Fibroblast of lung (primary cell): Measurements from ENCODE around the gene TMPRSS2. TPM values are rescaled to one million over a fixed set of nuclear protein-coding genes. Genes with fewer than 3 reads are reported as not detected.

Experiments
- DNase-seq, 2 donors: peaks; one replicate each; pipeline versions ENCODE4 v3.0.0 to v3.0.0-alpha.2; 2010; ENCODE audit warnings: low read depth in 2 of 2
- H2AFZ ChIP-seq: 2 replicates; pipeline ENCODE4 v1.5.1; 2012; ENCODE audit warnings: low read length, control low read depth, inconsistent platforms
- H3K27ac ChIP-seq: 2 replicates; pipeline ENCODE4 v1.5.1; 2011; ENCODE audit warnings: low read length, control low read depth; ENCODE audit not compliant: insufficient read depth
- H3K27me3 ChIP-seq: 2 replicates; pipeline ENCODE4 v1.5.1; 2011; ENCODE audit warnings: mild to moderate bottlenecking, low read length; ENCODE audit not compliant: control insufficient read depth, insufficient read depth
- H3K36me3 ChIP-seq: 2 replicates; pipeline ENCODE4 v1.5.1; 2011; ENCODE audit warnings: low read length; ENCODE audit not compliant: control insufficient read depth, insufficient read depth
- H3K4me1 ChIP-seq: 2 replicates; pipeline ENCODE4 v1.5.1; 2011; ENCODE audit warnings: low read length; ENCODE audit not compliant: control insufficient read depth, insufficient read depth; ENCODE audit errors: extremely low read depth
- H3K4me2 ChIP-seq: 2 replicates; pipeline ENCODE4 v1.5.1; 2011; ENCODE audit warnings: low read length, control low read depth; ENCODE audit not compliant: insufficient read depth; ENCODE audit errors: extremely low read depth
- H3K4me3 ChIP-seq, 4 experiments: fragments of 200-600 bp in 1 of 4; sonication (generic) in 1 of 4; replicated peaks in 1 of 4; 2 replicates each; pipeline ENCODE4 v1.5.1; 2011 to 2016; ENCODE audit warnings: low read length in 4 of 4, low read depth in 3 of 4, mild to moderate bottlenecking in 3 of 4, control low read depth in 2 of 4, inconsistent platforms in 1 of 4, mixed read lengths in 1 of 4; ENCODE audit not compliant: insufficient read depth in 1 of 4; ENCODE audit errors: control extremely low read depth in 1 of 4
- H3K79me2 ChIP-seq: 2 replicates; pipeline ENCODE4 v1.5.1; 2012; ENCODE audit warnings: mild to moderate bottlenecking, low read length, inconsistent platforms; ENCODE audit not compliant: control insufficient read depth, insufficient read depth
- H3K9ac ChIP-seq: 2 replicates; pipeline ENCODE4 v1.5.1; 2011; ENCODE audit warnings: mild to moderate bottlenecking, low read length, control low read depth; ENCODE audit not compliant: insufficient read depth
- H3K9me3 ChIP-seq: 2 replicates; pipeline ENCODE4 v1.5.1; 2012; ENCODE audit warnings: low read depth, low read length; ENCODE audit not compliant: control insufficient read depth, insufficient read depth
- H4K20me1 ChIP-seq: 2 replicates; pipeline ENCODE4 v1.5.1; 2011; ENCODE audit warnings: low read length; ENCODE audit not compliant: control insufficient read depth, insufficient read depth; ENCODE audit errors: extremely low read depth
- CTCF ChIP-seq, 2 donors: IDR thresholded peaks in 1 of 2; conservative IDR thresholded peaks in 1 of 2; 1 replicate in 1 of 2; 2 replicates in 1 of 2; pipeline ENCODE4 v1.5.1; 2011 to 2012; ENCODE audit warnings: low read length in 2 of 2, control low read depth in 1 of 2, inconsistent platforms in 1 of 2, low read depth in 1 of 2, mild to moderate bottlenecking in 1 of 2
- EZH2 ChIP-seq: IDR thresholded peaks from 2 replicates; pipeline ENCODE4 v1.5.1; 2012; ENCODE audit warnings: low read length, control low read depth, mild to moderate bottlenecking; ENCODE audit errors: missing control alignments
- polyA plus RNA-seq, 2 donors: library from polyadenylated mRNA; depleted of rRNA in 1 of 2; stranded (reverse) in 1 of 2; unstranded in 1 of 2; fragments of >200 nt; gene quantifications; 2 replicates each; pipeline ENCODE4 v1.2.1, GENCODE V29; 2011 to 2012; ENCODE audit warnings: missing spikeins in 1 of 2
- total RNA-seq: library from RNA; depleted of rRNA; stranded (reverse); fragments of >200 nt; gene quantifications from 2 replicates; pipeline ENCODE4 v1.2.1, GENCODE V29; 2014

The TMPRSS2 gene
- total and polyA plus RNA-seq, 2 donors (not counting 1 experiment from before 2014, with no cell fraction given): 0.17 TPM; not detected in 1

DNA sequence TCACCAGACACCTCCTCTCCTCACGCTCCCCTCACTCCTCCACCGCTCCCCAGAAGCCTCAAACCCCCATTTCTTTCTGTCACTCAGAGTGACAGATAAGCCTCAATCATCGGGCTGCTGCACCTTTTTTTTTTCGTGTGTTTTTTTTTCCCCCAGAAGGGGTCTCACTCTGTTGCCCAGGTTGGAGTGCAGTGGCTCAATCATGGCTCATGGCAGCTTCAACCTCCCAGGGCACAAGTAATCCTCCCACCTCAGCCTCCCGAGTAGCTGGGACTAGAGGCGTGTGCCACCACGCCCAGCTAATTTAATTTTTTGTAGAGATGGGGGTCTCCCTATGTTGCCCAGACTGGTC lies 1.2 kb upstream of the TMPRSS2 start:
- H2AFZ ChIP-seq: no peak overlapping the region
- H3K27me3 ChIP-seq: peaks cover 28% of the 10 kb centered on the region

GRCh38 chr21:41508415-41509144 lies 622 bp upstream of the TMPRSS2 start:
- no peaks in the 10 kb centered on the region for H3K36me3 ChIP-seq
- no peak for TF ChIP-seq CTCF (conservative IDR thresholded peaks at IDR 0.05 in 1 of 2, IDR thresholded peaks at IDR 0.05 in 1 of 2; ENCODE audit: low read depth in 1 of 2, low read length in 2 of 2)
- no peak for TF ChIP-seq EZH2
- H3K4me3 ChIP-seq: no peak overlapping the region
- no peak overlapping the region for H3K4me2 ChIP-seq
- H3K27me3 ChIP-seq: peaks cover 28% of the 10 kb centered on the region
- H3K27ac ChIP-seq: no peak overlapping the region
- H3K4me1 ChIP-seq: no peaks in the 10 kb centered on the region
- no peaks in the 10 kb centered on the region for H3K9me3 ChIP-seq
- no peaks in the 10 kb centered on the region for H3K79me2 ChIP-seq
- DNase-seq: no peak
- H3K9ac ChIP-seq: no peak overlapping the region
- no peaks in the 10 kb centered on the region for H4K20me1 ChIP-seq
- no peak overlapping the region for H2AFZ ChIP-seq

More for the DNA sequence above, 1.2 kb upstream of the TMPRSS2 start:
- Histone ChIP-seq H3K4me2 (no peak overlapping the region), H3K79me2 (no peaks in the 10 kb centered on the region), H4K20me1 (no peaks in the 10 kb centered on the region), H3K4me1 (no peaks in the 10 kb centered on the region), H3K27ac (no peak overlapping the region), H3K9ac (no peak overlapping the region), H3K4me3 (no peak overlapping the region), H3K9me3 (no peaks in the 10 kb centered on the region), H3K36me3 (no peaks in the 10 kb centered on the region)
- no peak for TF ChIP-seq EZH2
- no peak for TF ChIP-seq CTCF (conservative IDR thresholded peaks at IDR 0.05 in 1 of 2, IDR thresholded peaks at IDR 0.05 in 1 of 2; ENCODE audit: low read depth in 1 of 2, low read length in 2 of 2)
- DNase-seq: no peak

DNA sequence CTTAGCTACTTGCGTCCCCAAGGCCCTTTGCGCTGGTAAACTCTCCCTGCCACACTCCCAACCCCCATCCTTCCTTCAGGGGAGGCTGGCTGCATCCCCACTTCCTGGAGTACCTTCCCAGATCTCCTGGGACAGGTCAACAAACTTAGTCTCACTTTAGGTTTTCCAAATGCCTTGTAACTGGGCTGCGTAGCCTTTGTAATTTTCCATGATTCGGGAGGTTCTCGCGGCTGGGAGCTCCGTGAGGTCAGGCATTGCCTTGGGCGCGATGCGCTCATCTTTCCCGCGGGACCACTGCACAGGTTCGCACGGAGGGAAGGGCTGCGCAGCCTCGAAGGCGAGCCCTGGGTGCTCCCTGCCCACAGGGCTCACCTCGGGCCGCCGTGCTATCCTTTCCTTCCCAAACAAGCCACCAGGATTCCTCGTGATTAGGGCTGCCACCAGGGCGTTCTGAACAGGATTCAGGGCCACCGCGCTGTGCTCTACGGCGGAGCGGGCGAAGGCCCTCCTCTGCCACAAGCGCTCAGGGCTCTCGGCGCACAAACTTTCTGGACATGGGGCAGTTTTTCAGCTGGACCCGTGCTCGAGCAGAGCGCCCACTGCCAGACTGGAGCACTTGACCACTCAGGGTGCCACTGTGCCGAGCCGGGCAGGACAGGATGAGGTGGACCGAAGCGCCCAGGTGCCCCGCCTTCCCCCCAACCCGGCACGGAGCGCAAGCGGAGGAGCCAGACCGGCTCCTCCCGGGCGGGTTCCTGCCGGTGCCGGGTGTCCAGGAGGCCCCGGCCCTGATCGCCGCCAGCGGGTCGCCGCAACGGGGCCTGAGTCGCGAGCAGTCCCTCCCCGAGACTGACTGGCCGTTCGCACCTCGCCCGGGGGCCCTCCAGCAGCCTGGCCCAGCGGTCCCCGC lies 1.1 kb downstream of the TMPRSS2 start:
- Histone ChIP-seq H3K27me3 (peaks cover 31% of the 10 kb centered on the region), H3K4me2 (no peak overlapping the region), H3K79me2 (no peaks in the 10 kb centered on the region), H3K27ac (no peak overlapping the region), H3K9me3 (no peaks in the 10 kb centered on the region), H3K9ac (no peak overlapping the region), H3K4me1 (no peaks in the 10 kb centered on the region), H3K4me3 (no peak overlapping the region), H2AFZ (no peak overlapping the region), H4K20me1 (no peaks in the 10 kb centered on the region), H3K36me3 (no peaks in the 10 kb centered on the region)
- DNase-seq: peak in 1 of 2 donors; percentile 3
- TF ChIP-seq CTCF (conservative IDR thresholded peaks at IDR 0.05 in 1 of 2, IDR thresholded peaks at IDR 0.05 in 1 of 2; ENCODE audit: low read depth in 1 of 2, low read length in 2 of 2) (no peak), EZH2 (peak; percentile 59)
